Nephron (organoid): ENCODE data around the gene SLBP.
A peak's percentile ranks its signal among the peaks of the same experiment; 100 is the strongest.

Experiments
- H3K27ac Mint-ChIP-seq, 3 experiments: 2 replicates each; pipeline ENCODE4 v1.8.0; 2020; ENCODE audit warnings: mixed read lengths in 3 of 3, mild to moderate bottlenecking in 2 of 3, moderate library complexity in 1 of 3
- H3K27me3 Mint-ChIP-seq: 2 replicates; pipeline ENCODE4 v1.8.0; 2021; ENCODE audit warnings: low read depth, mild to moderate bottlenecking, moderate library complexity, mixed read lengths
- H3K36me3 Mint-ChIP-seq: 2 replicates; pipeline ENCODE4 v1.8.0; 2020; ENCODE audit warnings: low read depth, mixed read lengths
- H3K4me1 Mint-ChIP-seq: 2 replicates; pipeline ENCODE4 v1.8.0; 2020; ENCODE audit warnings: mixed read lengths
- H3K4me3 Mint-ChIP-seq, 3 experiments: 2 replicates each; pipeline ENCODE4 v1.8.0; 2020; ENCODE audit warnings: mild to moderate bottlenecking in 3 of 3, mixed read lengths in 3 of 3, moderate library complexity in 2 of 3
- H3K9me3 Mint-ChIP-seq: 2 replicates; pipeline ENCODE4 v1.8.0; 2020; ENCODE audit warnings: mixed read lengths
- CTCF ChIP-seq, 3 experiments: fragments of 200-600 bp; sonication (generic); IDR thresholded peaks; one replicate each; pipeline ENCODE4 v1.5.0; 2021; ENCODE audit warnings: antibody characterized with exemption in 3 of 3; ENCODE audit not compliant: unreplicated experiment in 3 of 3

Gene SLBP

GRCh38 chr4:1743975-1744374, 31.9 kb upstream of the SLBP start:
- H3K4me3 Mint-ChIP-seq = no peak overlapping the region
- H3K36me3 Mint-ChIP-seq = peaks cover 24% of the 10 kb centered on the region
- H3K27ac Mint-ChIP-seq = no peak overlapping the region
- H3K9me3 Mint-ChIP-seq = no peaks in the 10 kb centered on the region
- TF ChIP-seq CTCF (IDR thresholded peaks at IDR 0.05; ENCODE audit: unreplicated experiment in 3 of 3) = no peak
- no peaks in the 10 kb centered on the region for H3K4me1 Mint-ChIP-seq
- H3K27me3 Mint-ChIP-seq = no peaks in the 10 kb centered on the region

GRCh38 chr4:1743551-1743950, 31.4 kb upstream of the SLBP start:
- H3K4me3 Mint-ChIP-seq = peak overlapping the region in 1 of 3 experiments; percentile 37
- no peak overlapping the region for H3K27ac Mint-ChIP-seq
- peaks cover 3% of the 10 kb centered on the region for H3K9me3 Mint-ChIP-seq
- TF ChIP-seq CTCF (IDR thresholded peaks at IDR 0.05; ENCODE audit: unreplicated experiment in 3 of 3) = no peak
- H3K36me3 Mint-ChIP-seq = peaks cover 29% of the 10 kb centered on the region
- H3K4me1 Mint-ChIP-seq = no peaks in the 10 kb centered on the region
- H3K27me3 Mint-ChIP-seq = no peaks in the 10 kb centered on the region

GRCh38 chr4:1741208-1741607, 29.1 kb upstream of the SLBP start:
- Mint-ChIP-seq H3K9me3 (peaks cover 4% of the 10 kb centered on the region), H3K27me3 (no peaks in the 10 kb centered on the region), H3K4me3 (no peak overlapping the region), H3K27ac (no peak overlapping the region), H3K36me3 (peaks cover 51% of the 10 kb centered on the region), H3K4me1 (no peaks in the 10 kb centered on the region)
- no peak for TF ChIP-seq CTCF (IDR thresholded peaks at IDR 0.05; ENCODE audit: unreplicated experiment in 3 of 3)

- Mint-ChIP-seq H3K36me3 (peaks cover 59% of the 10 kb centered on the region), H3K9me3 (peaks cover 4% of the 10 kb centered on the region), H3K4me3 (no peak overlapping the region), H3K27ac (no peak overlapping the region), H3K4me1 (no peaks in the 10 kb centered on the region), H3K27me3 (no peaks in the 10 kb centered on the region)
- TF ChIP-seq CTCF (IDR thresholded peaks at IDR 0.05; ENCODE audit: unreplicated experiment in 3 of 3) = no peak
These were observed 28.0 kb upstream of the SLBP start for GRCh38 chr4:1740021-1740545.

- Mint-ChIP-seq H3K9me3 (peaks cover 4% of the 10 kb centered on the region), H3K36me3 (peaks cover 57% of the 10 kb centered on the region), H3K4me1 (no peaks in the 10 kb centered on the region), H3K27ac (no peak overlapping the region), H3K27me3 (no peaks in the 10 kb centered on the region), H3K4me3 (no peak overlapping the region)
- no peak for TF ChIP-seq CTCF (IDR thresholded peaks at IDR 0.05; ENCODE audit: unreplicated experiment in 3 of 3)
These were observed 27.2 kb upstream of the SLBP start for GRCh38 chr4:1739358-1739757.

- H3K27ac Mint-ChIP-seq = no peak overlapping the region
- no peaks in the 10 kb centered on the region for H3K27me3 Mint-ChIP-seq
- H3K4me1 Mint-ChIP-seq = no peaks in the 10 kb centered on the region
- H3K9me3 Mint-ChIP-seq = peaks cover 4% of the 10 kb centered on the region
- no peak for TF ChIP-seq CTCF (IDR thresholded peaks at IDR 0.05; ENCODE audit: unreplicated experiment in 3 of 3)
- H3K36me3 Mint-ChIP-seq = peaks cover 54% of the 10 kb centered on the region
- no peak overlapping the region for H3K4me3 Mint-ChIP-seq
These were observed 26.3 kb upstream of the SLBP start for GRCh38 chr4:1738410-1738809.
